ENCODE data around the gene TRMT2B.
"Not testable (repeated sequence)": the region's sequence is repeated elsewhere in the genome, so short reads cannot be mapped to it uniquely, and the experiment has no call there.

Gene TRMT2B, protein sequence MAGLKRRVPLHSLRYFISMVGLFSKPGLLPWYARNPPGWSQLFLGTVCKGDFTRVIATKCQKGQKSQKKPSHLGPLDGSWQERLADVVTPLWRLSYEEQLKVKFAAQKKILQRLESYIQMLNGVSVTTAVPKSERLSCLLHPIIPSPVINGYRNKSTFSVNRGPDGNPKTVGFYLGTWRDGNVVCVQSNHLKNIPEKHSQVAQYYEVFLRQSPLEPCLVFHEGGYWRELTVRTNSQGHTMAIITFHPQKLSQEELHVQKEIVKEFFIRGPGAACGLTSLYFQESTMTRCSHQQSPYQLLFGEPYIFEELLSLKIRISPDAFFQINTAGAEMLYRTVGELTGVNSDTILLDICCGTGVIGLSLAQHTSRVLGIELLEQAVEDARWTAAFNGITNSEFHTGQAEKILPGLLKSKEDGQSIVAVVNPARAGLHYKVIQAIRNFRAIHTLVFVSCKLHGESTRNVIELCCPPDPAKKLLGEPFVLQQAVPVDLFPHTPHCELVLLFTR

GRCh38 chrX:101051549-101052302 lies at the start of gene TRMT2B:
TRMT2B (minus strand) TSS chrX:101052111; CDS start chrX:101042289, 9,822 bp downstream.
- DNase-seq (ENCODE audit: low read depth, low spot score): peak; percentile 60

DNA sequence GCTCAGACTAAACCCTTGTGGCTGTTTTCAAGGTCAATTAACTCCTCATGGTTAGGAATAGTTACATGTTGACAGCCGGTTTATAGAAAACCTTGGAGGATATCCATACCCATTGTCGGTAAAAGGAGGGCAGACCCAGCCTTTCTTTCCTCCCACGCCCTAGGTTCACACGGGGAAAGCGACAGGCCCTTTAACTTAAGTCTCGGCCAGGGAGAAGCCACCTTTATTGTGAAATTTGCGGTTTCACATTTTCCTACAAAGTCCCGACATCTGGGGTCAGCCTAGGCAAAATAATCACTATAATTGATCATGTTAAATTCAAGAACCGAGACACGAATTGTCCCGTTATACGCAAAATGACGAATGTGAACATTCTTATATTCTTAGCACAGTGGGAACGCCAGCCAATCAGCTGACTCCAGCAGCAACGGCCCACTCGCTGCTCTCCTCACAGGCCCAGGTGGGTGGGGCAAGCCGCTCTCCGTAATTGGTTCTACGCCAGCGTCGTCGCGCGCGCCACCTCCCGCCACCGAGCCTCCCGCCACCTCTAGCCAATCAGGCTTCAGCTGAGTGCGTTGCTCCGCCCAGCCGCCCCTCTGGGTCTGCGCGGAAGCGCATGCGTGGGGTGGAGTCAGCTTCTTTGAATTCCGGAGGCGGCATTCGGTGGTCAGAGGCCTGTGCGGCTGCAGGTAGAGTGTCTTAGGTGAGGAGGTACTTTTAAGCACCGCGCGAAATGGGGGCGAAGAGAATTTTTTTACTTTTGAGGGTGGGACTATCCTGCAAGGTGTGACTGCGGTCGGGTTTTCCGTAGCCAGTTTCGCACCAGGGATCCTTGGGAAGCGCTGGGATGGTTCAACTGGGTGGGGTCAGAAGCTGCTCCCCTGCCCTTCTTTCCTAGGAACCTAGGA lies 45.9 kb upstream of the TRMT2B start, which contains the start of gene CENPI:
TSS of gene CENPI (plus strand) at position 659 of the 908 bp plus-strand sequence. CDS start 2,867 bp downstream, outside the sequence.
- DNase-seq (ENCODE audit: low read depth, low spot score): peak; percentile 82

DNA sequence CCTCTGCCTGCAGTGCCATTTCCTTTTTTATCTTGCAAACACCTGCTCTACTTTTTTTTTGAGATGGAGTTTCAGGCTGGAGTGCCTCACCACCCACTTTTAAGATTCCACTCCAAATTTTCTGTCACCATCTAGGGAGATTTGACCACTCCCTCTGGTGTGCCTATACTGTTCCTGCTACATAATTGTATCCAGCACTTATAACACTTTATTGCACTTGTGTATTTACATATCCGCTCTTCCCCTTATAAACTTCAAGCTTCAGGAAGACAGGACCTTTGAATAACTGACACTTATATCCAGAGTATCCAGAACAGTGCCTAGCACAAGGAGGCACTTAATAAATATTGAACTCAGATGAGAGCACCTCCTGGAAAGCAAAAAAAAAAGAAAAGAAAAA lies 39.9 kb upstream of the TRMT2B start:
- no peak for DNase-seq (ENCODE audit: low read depth, low spot score)

GRCh38 chrX:101081231-101081630 lies 29.3 kb upstream of the TRMT2B start:
- DNase-seq (ENCODE audit: low read depth, low spot score): no peak

- no peak for DNase-seq (ENCODE audit: low read depth, low spot score)
Measured at GRCh38 chrX:101080326-101081124, 28.6 kb upstream of the TRMT2B start.

DNA sequence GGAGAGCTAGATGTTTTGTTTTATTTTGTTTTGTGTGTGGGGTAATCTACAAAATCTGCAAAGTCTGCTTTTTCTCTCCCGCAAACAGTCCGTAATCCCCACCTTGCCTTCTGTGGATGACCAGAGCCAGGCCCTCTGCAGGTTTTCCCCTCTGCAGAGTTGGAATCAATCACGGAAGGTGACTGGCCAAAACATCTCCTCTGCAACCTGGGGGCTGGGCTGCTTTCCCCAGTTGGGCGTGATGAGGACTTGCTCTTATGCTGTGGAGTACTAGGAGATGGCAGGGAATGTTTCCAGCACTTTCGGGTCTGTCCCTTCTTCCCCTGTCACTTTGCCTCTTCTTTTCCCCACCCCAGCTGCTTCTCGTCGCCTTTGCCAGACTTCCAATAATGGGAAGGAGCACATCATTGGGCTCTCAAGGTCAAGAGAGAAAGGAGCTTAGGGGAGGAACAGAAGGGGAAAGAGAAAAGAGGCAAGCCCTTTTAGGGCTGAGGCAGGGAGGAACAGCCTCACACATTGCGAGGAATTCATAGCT lies 27.9 kb upstream of the TRMT2B start:
- no peak for DNase-seq (ENCODE audit: low read depth, low spot score)

DNA sequence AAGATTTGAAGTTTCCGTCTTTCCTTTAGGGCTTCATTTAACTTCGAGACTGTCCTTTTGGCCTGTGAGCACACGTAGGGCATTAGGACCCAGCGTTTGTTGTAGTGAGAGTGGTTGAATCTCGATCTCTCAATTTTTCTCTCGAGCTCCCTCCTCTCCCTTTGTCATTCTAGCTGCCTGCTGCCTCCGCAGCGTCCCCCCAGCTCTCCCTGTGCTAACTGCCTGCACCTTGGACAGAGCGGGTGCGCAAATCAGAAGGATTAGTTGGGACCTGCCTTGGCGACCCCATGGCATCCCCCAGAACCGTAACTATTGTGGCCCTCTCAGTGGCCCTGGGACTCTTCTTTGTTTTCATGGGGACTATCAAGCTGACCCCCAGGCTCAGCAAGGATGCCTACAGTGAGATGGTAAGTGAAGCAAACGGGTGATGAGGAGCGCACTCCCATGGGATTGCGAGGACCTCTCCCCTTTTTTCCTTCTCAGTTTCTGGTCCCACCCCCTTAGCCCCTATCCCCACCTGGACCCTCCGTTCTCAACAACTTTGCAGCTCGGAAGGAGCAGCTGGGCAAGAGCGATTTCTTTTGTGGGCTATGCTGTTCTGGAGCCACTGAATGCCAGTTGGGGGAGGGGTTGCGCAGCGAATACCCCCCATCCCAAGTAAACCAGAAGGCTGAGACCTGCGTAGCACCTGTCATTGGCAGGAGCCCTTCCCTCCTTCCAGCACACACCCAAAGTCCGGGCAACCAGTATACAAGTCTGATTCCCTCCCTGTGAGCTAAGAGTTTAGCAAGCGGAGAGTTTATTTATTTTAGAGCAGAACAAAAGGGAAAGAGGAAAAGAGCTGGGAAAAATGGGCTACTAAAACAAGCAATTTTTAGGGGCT lies 27.0 kb upstream of the TRMT2B start, which contains the start of gene TMEM35A:
TSS of gene TMEM35A (plus strand) at position 164 of the 883 bp plus-strand sequence. CDS start at position 288, 124 bp downstream.
- no peak for DNase-seq (ENCODE audit: low read depth, low spot score)

DNA sequence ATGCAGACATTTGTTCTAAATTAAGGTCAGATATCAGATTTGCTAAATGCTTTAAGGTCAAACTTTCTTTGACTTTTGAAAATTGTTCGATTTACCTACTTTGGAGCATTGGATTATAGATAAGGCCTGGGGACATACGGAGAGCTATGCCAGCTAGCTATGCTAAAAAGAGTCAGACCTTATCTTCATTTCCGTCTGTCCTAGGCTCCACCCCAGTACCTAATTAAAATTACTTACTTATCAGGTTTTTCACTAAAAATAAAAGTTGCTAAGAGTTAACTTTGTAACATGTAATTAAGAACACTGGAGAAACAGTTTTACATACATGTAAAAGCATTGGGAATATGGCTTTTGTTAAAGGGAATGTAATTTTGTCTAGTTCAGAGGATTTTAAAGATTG lies 19.7 kb upstream of the TRMT2B start:
- DNase-seq (ENCODE audit: low read depth, low spot score): no peak

DNA sequence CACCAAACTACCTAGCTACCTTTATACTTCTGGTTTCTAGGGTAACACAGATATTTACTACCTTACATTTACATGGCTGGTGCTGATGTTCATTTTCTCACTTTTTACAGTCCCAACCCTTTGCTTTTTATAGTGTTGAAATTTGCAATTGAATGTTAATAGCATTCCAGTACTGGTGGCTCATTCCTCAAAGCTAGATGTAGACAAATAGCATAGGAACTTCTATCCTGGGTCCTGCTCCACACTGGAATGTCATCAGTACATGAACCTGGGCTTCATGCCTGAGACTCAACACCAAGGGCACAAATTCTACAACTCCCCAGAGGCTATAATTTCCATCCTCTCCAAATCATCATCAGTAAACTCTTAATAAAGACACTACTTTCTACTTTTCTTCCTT lies 10.3 kb upstream of the TRMT2B start:
- DNase-seq (ENCODE audit: low read depth, low spot score): no peak

DNA sequence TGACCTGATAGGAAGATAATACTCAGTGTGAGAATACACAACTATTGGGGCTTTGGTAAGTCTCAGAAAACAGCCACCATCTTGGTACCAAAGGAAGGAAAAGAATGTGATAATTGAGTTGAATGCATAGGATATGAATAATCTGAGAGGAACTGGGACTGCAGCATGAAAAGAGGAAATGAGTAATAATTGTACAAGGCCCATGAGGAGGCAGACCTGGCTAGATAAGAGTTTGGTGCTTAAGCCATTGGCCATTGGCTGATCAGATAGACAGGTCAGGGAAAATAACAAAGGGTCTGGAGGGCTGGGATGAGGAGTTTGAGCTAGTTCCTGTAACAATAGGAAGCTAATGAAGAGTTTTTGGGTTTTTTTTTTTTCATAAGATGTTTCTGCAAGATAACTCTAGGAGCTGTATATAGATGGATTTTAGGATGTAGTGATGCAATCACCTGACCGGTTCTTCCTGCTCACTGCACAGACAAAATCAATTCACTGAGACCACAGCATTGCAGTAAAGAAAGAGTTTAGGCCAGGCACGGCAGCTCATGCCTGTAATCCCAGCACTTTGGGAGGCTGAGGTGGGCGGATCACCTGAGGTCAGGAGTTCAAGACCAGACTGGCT lies 5.3 kb upstream of the TRMT2B start:
- DNase-seq (ENCODE audit: low read depth, low spot score): no peak

- DNase-seq (ENCODE audit: low read depth, low spot score): not testable (repeated sequence)
Measured at GRCh38 chrX:101056551-101056950, 4.6 kb upstream of the TRMT2B start.

- DNase-seq (ENCODE audit: low read depth, low spot score): no peak
Measured at GRCh38 chrX:101051153-101051548, 760 bp downstream of the TRMT2B start.

GRCh38 chrX:101040197-101040596 lies 11.7 kb downstream of the TRMT2B start:
- no peak for DNase-seq (ENCODE audit: low read depth, low spot score)

DNA sequence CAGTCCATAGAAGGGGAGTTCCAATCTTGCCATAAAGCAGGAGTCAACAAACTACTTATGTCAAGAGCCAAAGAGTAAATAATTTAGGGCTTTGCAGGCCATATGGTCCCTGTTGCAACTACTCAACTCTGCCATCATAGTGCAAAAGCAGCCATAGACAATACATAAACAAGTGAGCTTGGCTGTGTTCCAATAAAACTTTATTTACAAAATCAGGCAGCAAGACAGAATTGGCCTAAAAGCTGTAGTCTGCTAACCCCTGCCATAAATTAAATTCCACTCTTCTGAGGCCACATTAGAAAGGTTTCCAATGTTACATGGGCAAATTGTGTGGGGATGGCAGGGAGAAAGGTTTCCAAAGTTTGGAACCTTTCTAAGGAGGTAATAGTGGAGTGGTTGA lies 14.7 kb downstream of the TRMT2B start:
- no peak for DNase-seq (ENCODE audit: low read depth, low spot score)

- DNase-seq (ENCODE audit: low read depth, low spot score): no peak
Measured at GRCh38 chrX:101029665-101030064, 22.2 kb downstream of the TRMT2B start.

GRCh38 chrX:101028562-101028961 lies 23.3 kb downstream of the TRMT2B start:
- no peak for DNase-seq (ENCODE audit: low read depth, low spot score)

DNA sequence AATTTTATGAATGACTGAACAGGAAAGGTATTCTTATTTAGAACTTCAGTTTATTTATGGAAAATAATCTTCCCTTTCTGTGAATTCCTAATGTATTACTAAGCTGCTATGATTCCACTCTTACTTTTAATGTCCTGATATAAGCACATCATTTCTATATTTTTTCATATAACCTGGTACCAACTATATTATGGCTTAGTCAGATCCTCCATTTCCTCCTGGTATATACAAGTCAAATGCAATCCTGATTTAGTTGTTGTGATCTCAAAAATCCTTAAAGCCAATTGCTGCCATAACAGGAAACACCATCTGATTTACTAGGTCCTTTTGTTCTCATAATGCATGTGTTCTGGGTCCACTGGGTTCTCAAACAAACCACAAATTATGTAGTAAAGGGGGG lies 26.8 kb downstream of the TRMT2B start:
- no peak for DNase-seq (ENCODE audit: low read depth, low spot score)

DNA sequence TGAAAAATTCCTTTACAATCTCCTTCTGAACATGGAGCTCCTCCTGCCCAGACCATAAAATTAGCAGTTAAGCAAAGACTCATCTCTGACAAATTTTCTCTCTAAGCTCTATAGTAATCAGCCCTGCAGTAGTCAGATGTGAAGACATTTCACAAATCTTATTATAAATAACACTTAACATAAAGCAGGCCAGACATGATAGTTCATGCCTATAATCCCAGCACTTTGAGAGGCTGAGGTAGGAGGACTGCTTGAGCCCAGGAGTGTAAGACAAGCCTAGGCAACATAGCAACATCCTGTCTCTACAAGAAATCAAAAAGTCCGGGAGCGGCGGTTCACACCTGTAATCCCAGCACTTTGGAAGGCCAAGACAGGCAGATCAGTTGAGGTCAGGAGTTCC lies 29.9 kb downstream of the TRMT2B start:
- no peak for DNase-seq (ENCODE audit: low read depth, low spot score)

GRCh38 chrX:101012031-101012430 lies 39.9 kb downstream of the TRMT2B start:
- DNase-seq (ENCODE audit: low read depth, low spot score): not testable (repeated sequence)
